Uterus (tissue), 4 donors: Measurements from ENCODE around the gene SQOR. TPM values are rescaled to one million over a fixed set of nuclear protein-coding genes. Genes with fewer than 3 reads are reported as not detected.

ENCODE experiments used
- DNase-seq, 2 donors: peaks; one replicate each; pipeline ENCODE4 v3.0.0-alpha.2; 2019 to 2020
- H3K27ac ChIP-seq, 2 donors: fragments of 200-600 bp; sonication (generic); 1 replicate in 1 of 2; 2 replicates in 1 of 2; pipeline ENCODE4 v1.5.1; 2016 to 2018
- H3K27me3 ChIP-seq, 2 donors: fragments of 200-600 bp; sonication (generic); one replicate each; pipeline ENCODE4 v1.5.1; 2018 to 2019; ENCODE audit warnings: control low read depth in 1 of 2
- H3K36me3 ChIP-seq, 2 donors: fragments of 200-600 bp; sonication (generic); one replicate each; pipeline ENCODE4 v1.5.1; 2019; ENCODE audit warnings: control low read depth in 1 of 2
- H3K4me1 ChIP-seq, 2 donors: fragments of 200-600 bp; sonication (generic); one replicate each; pipeline ENCODE4 v1.5.1; 2018 to 2019; ENCODE audit warnings: control low read depth in 1 of 2
- H3K4me3 ChIP-seq, 2 donors: fragments of 200-600 bp; sonication (generic); 1 replicate in 1 of 2; 2 replicates in 1 of 2; pipeline ENCODE4 v1.5.1; 2018 to 2019; ENCODE audit warnings: mild to moderate bottlenecking in 1 of 2
- H3K9me3 ChIP-seq, 2 donors: fragments of 200-600 bp; sonication (generic); one replicate each; pipeline ENCODE4 v1.5.1; 2019; ENCODE audit warnings: control low read depth in 1 of 2
- CTCF ChIP-seq, 4 experiments: fragments of 200-600 bp in 2 of 4; fragments of 450-650 bp in 2 of 4; sonication (generic) in 2 of 4; IDR thresholded peaks; one replicate each; pipeline ENCODE4 v1.5.1; 2016 to 2019; ENCODE audit warnings: antibody characterized with exemption in 4 of 4, mild to moderate bottlenecking in 2 of 4, moderate library complexity in 1 of 4
- POLR2A ChIP-seq, 2 donors: fragments of 450-650 bp; IDR thresholded peaks; one replicate each; pipeline ENCODE4 v1.6.1; 2016; ENCODE audit warnings: antibody characterized with exemption in 2 of 2, mild to moderate bottlenecking in 1 of 2, moderate library complexity in 1 of 2
- intact Hi-C: fragments of 100-400 bp; cut with DNase I; formaldehyde crosslinking; loops from one replicate; pipeline ENCODE4 v1.15.1; 2023; ENCODE audit warnings: low total_unique reads
- total RNA-seq, 4 donors: library from RNA; depleted of rRNA in 3 of 4; stranded (reverse); fragments of >200 nt in 3 of 4; gene quantifications; one replicate each; pipeline versions ENCODE4 v1.1.0 to v1.2.4, GENCODE V29; 2014 to 2023
- donor health status: DM: yes; HTN: yes; CAD: no.

The SQOR gene
- total RNA-seq, 4 donors from 2014 or later, result 11.5 to 37.1 (median 19.3) TPM

- intact Hi-C loops, result no loop called here
These were observed 6.7 kb upstream of the SQOR start for GRCh38 chr15:45628136-45628535.

GRCh38 chr15:45630917-45631691 lies 3.7 kb upstream of the SQOR start:
- peak overlapping the region; percentile 66 to 67 for H3K27ac ChIP-seq
- intact Hi-C loops, result no loop called here
- DNase-seq, result peak; percentile 36 to 48

More at GRCh38 chr15:45628136-45628535, 6.7 kb upstream of the SQOR start:
- TF ChIP-seq POLR2A (IDR thresholded peaks at IDR 0.05), result no peak
- TF ChIP-seq CTCF (IDR thresholded peaks at IDR 0.05), result no peak
- Histone ChIP-seq H3K27ac (no peak overlapping the region), H3K9me3 (no peaks in the 10 kb centered on the region), H3K4me3 (no peak overlapping the region), H3K27me3 (no peaks in the 10 kb centered on the region), H3K4me1 (no peaks in the 10 kb centered on the region), H3K36me3 (no peaks in the 10 kb centered on the region)
- no peak for DNase-seq

GRCh38 chr15:45631776-45632175 lies 3.1 kb upstream of the SQOR start:
- intact Hi-C loops, result no loop called here
- Histone ChIP-seq H3K9me3 (no peaks in the 10 kb centered on the region), H3K36me3 (no peaks in the 10 kb centered on the region), H3K27me3 (no peaks in the 10 kb centered on the region), H3K4me3 (no peak overlapping the region), H3K27ac (peak overlapping the region; percentile 66 to 67), H3K4me1 (no peaks in the 10 kb centered on the region)
- TF ChIP-seq POLR2A (IDR thresholded peaks at IDR 0.05) (no peak), CTCF (IDR thresholded peaks at IDR 0.05) (no peak)
- DNase-seq, result no peak

More at GRCh38 chr15:45630917-45631691, 3.7 kb upstream of the SQOR start:
- no peaks in the 10 kb centered on the region for H3K9me3 ChIP-seq
- no peaks in the 10 kb centered on the region for H3K27me3 ChIP-seq
- TF ChIP-seq POLR2A (IDR thresholded peaks at IDR 0.05) (no peak), CTCF (IDR thresholded peaks at IDR 0.05) (no peak)
- no peak overlapping the region for H3K4me3 ChIP-seq
- no peaks in the 10 kb centered on the region for H3K4me1 ChIP-seq
- no peaks in the 10 kb centered on the region for H3K36me3 ChIP-seq

GRCh38 chr15:45635191-45635638 lies 386 bp downstream of the SQOR start:
- H3K9me3 ChIP-seq, result no peaks in the 10 kb centered on the region
- intact Hi-C loops, result no loop called here
- H3K4me3 ChIP-seq, result peak overlapping the region; percentile 70 to 74
- peak; percentile 29 to 51 (median 36) for TF ChIP-seq CTCF (IDR thresholded peaks at IDR 0.05)
- no peak for TF ChIP-seq POLR2A (IDR thresholded peaks at IDR 0.05)
- DNase-seq, result peak; percentile 50 to 58
- H3K4me1 ChIP-seq, result no peaks in the 10 kb centered on the region
- peak overlapping the region; percentile 79 to 89 for H3K27ac ChIP-seq
- no peaks in the 10 kb centered on the region for H3K27me3 ChIP-seq
- H3K36me3 ChIP-seq, result no peaks in the 10 kb centered on the region

- Histone ChIP-seq H3K4me1 (peaks cover 0 to 2% of the 10 kb centered on the region in 2 donors), H3K27ac (peak overlapping the region; percentile 79 to 89), H3K36me3 (no peaks in the 10 kb centered on the region), H3K4me3 (peak overlapping the region; percentile 70 to 74), H3K27me3 (no peaks in the 10 kb centered on the region), H3K9me3 (no peaks in the 10 kb centered on the region)
- intact Hi-C loops, result no loop called here
- TF ChIP-seq POLR2A (IDR thresholded peaks at IDR 0.05), result no peak
- no peak for TF ChIP-seq CTCF (IDR thresholded peaks at IDR 0.05)
- DNase-seq, result no peak
These were observed 999 bp downstream of the SQOR start for GRCh38 chr15:45635763-45636292.
